NCI-H1092 treated with DMSO at 0.1 percent for 48 hours (cell line): ENCODE results near the gene NBEA.
A peak's percentile ranks its signal among the peaks of the same experiment; 100 is the strongest.

Experiments
- DNase-seq: peaks from one replicate; lab custom pipeline; 2025; lab: John Stamatoyannopoulos, UW

The NBEA gene

DNA sequence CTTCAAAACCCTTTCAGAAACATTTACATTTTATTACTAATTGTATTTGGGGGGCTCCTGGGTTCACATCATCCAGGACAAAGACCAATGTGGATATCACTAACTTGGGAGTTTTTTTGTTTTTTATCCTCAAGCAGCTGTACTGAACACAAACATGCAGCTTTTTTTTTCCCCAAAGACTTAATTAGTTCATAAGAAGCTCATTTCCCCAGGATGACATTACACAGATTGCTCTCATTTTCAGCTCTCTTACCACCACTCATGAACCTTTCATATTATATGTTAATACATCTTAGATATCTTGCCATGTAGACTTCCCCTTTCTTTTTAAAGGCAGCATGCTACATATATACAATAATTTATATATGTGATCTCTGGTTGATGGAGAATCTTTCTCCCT, 653.1 kb downstream of the NBEA start:
- DNase-seq, result no peak

DNA sequence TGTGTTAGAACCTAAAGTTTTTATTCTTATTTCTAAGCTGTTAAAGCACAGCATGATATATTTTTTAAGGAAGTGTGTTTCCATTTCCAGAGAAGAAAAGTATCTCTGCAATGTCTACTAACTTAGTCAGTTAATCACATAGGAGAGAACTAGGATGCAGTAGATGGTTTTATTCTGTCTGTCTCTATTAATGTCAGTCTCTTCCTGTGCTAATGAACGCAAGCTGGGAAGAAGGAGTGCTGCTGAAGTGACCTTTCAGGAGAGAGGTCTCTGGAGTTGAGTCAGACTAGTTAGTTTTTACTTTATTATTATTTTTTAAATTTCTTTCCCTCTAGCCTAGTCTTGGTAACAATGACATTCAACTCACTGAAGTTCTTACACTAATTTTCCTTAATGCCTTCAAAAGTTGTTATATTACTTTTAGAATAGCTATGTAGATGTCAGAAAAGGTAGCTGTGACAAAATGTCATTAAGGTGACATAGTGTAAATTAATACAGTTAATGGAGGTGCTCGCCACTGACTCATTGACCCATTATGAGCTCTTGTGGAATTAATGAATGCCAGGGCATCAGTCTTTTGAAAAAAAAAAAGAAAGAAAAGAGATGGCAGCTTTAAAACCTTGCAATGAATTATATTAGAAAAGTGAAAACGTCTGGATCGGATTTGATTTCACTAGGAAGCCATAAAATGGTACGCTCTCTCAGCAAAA, 654.4 kb downstream of the NBEA start:
- DNase-seq, result no peak

DNA sequence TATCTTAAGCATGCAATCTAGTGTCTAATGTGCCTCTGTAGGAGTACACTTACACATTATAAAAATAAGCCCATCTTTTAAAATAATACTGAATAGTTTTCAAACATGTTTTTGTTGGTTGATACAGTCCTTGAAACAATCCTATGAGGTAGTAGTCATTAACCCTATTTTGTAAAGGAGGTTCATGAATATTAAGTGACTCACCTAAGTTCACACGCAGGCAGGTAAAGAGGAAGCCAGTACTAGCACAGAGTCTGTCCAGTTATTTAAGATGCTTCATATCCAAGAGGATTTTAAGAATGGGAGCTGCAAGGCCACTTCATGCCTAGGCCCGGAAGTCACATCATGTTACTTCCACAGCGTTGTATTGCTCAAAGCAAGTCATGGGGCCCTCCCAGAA, 655.4 kb downstream of the NBEA start:
- no peak for DNase-seq

DNA sequence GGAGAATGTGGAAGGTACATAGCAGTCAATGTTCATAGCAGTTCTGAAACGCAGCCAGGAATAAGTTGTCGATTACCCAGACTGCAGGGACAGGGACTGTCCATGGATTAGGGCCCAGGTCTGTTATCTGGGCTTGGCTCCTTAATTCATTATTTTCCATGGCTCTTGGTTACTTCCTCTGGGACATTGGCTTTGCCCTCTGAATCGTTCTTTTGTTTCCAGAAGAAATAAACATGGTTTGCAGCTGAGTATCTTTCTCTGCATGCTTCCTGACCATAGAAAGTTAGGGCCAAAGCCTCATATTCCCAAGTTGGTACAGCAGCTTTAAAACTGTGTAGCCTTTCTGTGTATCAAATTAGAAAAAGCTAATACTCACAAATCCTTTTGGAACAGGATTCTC, 656.2 kb downstream of the NBEA start:
- no peak for DNase-seq

DNA sequence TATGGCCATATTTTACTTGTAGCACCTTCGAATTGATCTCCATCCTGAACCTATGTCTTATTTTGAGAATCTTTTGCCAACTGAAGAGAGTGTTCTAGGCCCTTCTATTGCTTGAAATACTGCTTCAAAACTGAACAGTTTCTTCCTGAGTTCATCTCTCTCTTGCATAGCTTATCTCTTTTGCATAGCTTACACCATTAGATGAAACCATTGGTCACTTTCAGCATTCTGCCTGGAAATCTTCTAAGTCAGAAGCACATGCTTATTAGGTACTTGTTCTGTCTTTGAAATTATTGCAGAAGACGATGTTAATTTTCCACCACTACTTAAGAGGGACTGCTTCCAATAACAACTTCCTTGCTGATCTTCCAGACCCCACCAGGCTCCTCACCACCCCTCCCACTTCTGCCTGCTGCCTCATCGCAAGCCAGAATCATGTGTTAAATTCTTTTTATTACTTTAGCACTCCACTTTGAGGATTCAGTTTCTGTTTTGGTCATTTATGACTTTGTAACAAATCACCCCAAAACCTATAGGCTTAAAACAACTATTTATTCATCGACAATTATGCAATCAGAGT, 656.8 kb downstream of the NBEA start:
- no peak for DNase-seq

DNA sequence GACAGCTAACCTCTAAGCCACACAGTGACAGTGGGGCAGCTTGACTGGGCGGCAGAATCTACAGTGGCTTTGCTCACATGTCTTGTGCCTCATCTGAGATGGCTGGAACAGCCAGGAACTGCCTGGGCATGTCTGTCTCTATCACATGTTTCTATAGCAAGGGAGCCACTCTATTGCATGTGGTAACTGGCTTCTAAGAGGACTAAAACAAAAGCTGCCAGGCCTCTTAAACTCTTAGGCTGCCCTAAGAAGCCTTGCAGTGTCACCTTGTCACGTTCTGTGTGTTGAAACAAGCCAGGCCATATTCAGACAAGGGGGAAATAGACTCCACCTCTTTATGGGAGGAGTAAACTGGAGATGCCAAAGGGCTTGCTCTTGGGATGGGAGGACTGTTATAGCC, 657.3 kb downstream of the NBEA start:
- DNase-seq, result no peak

DNA sequence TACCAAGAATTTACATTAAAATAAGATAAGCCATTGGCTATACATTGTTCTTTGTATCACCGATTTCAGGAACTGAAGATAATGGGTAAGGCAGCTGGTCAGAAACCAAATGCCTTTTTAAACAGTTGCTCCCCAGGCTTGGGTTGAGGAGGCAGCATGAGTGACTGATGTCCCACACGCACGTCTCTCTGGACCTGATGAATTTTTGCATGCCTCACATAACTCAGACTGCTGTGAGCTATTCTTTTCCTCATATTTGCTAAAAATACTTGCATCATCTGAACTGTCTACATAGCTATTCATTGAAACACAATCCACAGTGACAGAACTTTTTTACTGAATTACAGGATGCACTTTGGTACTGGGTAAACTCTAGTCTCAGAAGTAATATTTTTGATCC, 658.1 kb downstream of the NBEA start:
- DNase-seq, result no peak

DNA sequence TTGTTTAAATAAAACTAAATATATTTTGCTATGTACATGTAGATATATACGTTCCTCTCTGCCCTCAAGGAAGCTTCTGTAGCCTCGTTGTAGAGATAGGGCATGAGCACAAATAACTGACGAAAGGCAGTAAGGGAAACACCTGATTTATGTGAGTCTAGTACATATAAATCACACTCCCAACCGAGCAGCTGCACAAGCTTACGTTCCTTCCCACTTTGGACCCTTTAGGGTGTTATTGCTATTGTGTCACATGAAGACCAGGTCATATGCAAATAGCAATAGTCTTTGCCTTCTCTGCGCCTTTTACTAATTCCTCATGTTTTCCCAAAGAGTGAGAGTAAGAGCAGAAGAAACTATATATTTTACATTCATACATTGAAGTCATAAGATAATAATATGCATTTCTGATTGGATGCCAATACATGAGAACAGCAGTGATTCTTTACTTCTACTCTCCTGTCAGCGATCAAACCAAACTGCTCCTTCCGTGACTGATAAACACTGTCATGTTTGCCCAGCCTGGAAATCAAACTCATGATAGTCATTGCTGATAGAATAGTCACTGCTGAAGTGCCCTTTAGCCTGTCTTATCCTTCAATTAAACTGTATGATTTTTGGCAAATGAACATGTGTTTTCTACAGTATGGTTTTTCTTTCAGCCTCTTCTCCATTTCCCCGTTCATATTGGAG, 661.7 kb downstream of the NBEA start:
- no peak for DNase-seq

DNA sequence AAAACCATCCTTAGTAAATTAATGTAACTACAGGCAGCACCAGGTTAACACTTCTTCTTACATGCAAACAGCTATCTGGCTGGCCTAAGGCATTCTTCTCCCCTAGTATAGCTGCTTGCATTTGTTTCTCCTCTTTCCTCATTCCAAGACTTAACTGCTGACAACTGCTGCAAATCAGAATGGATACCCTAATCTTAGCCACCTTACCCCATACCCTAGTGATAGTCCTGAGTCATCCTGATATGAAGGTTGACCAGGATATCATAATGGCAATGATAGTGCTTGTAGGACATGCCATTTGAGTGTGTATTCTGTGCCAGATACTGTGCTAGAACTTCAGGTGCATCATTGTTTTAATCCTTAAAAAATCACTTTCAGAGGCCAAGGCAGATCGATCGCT, 672.6 kb downstream of the NBEA start:
- DNase-seq, result no peak

DNA sequence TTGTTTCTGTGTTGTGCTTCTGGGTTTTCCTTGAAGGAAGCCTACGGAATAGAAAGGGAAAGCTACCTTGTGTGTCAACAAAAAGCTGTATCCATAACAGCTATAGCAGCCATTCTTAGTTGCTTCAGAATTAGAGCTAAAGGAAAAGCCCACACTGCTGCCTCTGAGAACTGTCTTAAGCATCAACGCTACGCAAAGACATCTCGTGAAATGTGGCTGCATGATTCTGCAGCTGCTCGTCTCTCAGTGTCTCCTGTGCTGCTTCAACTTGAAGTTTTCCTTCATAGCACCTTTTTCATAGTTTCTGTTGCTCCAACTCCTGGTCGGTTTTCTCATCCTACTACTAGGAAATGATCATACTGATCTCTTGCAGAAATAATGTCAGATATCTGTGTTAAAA, 675.4 kb downstream of the NBEA start:
- no peak for DNase-seq

DNA sequence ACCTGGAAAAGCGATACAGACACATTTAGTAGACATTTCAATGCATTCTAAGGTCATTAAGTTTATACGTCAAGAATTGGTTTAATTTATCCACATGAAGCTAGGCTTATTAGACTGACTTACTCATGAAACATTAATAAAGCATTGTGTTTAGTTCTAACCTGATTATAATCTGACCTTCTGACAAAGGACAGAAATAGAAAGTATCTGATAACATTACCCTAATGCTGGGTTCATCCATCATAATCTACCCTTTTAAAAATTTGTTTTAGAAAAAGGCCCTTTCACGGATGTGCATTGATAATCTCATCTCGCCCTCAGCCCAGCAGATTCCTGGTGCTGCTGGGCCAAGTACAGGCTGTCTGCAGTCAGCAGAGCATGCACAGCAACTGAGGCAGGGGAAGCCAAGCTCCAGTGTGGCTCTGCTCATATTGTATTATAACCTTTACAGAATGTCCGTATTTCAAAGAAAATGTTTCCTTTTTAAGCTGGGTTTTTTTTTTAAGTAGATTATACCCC, 676.6 kb downstream of the NBEA start:
- DNase-seq, result no peak

DNA sequence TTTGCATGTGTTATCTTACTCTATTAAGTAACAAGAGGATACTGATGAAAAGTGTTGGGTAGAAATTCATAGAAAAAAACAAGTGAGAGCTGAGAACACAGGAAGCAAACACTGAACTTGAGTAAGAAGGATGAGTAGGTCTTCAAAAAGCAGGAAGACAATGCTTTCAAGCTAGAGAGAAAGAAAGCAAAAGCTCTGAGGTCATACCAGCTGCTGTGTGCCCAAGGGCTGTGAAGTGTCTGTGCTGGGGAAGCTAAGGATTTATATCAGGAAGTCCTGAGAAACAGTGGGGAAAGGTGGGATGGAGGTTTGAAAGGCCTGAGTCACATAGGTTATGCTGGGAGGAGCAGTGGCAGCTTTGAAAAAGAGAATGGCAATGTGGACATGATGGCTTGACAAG, 679.9 kb downstream of the NBEA start:
- DNase-seq, result no peak

DNA sequence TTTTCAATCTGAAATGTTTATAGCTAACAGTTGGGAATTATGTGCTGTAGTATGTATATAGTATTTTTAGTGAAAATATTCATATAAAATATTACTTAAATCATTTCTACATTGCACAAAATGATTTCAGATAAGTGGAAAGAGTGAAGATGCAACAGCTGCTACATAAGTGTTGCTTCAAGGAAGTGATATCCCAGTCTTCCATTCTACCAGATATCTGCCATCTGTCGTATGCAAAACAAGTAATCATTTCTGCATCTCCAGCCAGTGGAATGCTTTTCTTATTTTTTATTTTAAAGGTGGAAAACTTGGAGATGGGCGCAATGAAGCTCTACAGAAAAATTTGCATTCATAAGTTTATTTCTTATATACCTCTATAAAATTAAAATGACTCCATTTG, 687.0 kb downstream of the NBEA start:
- DNase-seq, result no peak

DNA sequence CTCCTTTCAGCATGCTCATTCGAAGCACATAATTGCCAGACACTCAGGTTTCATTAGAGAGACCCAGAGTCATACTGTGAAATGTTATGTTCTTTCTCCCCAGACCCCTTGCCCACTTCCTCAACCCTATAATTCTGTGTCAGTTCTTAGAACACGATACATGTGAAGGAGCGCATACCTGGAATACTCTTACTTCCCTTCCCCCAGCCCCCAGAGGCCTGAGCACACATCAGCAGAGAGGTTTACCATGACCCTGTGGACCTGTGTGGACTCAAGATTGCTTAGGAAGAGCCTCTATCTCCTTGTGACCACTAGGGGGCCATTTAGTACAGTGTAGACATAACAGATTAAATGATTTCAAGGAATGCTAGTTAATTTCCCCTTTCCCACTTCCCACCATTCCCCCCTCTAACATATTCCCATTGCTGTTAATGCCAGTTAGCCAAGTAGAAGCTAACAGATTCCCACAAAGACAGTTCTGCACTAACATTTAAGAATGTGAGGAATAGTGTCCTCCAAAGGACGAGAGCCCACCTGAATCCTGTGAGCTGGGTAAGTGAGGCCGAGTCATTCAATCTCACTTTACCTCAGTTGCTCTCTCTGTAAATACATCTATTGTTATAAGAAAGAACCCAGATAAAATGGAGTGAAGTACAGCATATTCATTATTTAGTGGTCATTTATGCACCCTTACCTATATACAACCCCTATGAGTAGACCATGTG, 688.6 kb downstream of the NBEA start:
- peak; percentile 16 for DNase-seq

DNA sequence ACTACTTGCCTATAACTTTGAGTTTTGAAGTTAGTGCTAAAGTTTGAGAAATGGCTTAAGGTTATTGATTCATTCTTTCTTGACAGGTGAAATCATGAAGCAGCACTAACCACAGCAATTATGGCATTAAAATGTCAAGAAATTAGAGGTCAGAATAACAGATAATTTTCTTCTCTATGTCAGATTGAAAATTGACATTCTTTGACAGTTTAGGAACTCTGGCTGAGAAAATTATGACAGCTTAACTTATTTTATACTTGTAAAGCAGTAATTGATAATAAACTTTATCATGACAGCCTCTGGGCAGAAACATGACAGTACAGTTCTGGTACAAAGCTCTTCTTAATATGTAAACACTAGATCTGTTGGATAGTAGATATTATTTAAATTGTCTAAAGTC, 689.6 kb downstream of the NBEA start:
- DNase-seq, result no peak

DNA sequence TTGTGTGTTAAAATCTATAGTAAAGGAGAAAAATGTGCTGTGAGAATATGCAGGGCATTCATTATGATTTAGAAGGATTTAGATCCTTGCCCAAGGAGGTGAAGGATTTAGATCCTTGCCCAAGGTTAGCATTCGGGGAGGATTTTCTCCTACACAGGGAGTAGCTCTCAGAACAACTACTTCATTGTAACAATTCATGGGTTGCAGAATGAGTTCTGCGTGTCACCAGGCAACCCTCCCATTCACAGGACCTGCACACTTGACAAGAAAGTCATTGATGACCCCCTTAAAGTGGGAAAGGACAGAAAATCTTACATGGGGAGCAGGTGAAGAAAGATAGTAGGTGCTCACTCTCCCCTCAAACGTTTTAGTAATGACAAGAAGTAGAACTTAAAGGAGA, 701.6 kb downstream of the NBEA start:
- no peak for DNase-seq

DNA sequence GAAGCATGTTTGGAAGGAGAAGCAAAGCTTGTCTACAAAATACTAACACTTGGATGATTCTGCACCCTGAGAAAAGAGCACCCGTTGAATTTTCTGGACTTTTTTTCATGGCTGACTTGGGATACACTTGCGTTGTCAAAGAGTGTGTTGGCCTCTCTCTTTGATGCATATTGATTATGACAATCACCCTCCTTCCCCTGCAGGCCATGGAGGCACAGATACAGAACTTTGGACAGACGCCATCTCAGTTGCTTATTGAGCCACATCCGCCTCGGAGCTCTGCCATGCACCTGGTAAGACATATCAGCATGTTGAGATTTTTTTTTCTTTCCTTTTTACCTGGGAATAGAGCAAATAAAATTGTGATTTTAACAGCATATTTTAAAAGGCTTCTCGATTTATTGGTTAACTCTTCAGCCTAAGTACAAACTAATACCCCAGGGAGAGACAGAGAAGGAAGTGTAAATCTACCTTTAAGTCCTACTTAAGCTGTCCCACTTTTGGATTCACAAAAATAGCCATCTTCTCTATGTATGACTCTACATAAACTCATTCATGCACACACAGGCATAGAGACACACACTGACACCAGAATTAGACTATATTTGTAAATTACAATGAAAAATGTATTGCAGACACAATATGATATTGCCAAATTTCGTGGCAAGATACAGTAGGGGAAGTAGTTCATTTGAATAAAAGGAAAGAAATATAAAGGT, 704.1 kb downstream of the NBEA start:
- DNase-seq, result no peak

DNA sequence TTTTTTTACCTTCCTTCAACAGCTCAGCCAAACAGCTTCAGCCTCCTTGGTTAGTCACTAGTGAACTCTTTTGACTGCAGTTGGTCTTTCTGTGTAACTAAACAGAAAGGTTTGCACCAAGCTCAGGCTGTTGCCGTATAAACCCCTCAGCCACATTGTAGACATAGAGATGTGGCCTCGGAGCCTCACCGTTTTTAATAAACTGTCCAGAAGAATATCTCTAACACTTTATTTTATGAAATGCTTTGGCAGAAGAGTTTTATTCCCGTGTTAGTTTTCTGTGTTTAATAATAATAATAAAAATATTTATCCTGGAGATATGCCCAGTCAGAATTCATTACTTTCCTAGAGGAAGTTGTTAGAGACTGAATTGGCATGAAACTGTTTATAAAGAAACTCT, 706.1 kb downstream of the NBEA start:
- no peak for DNase-seq

DNA sequence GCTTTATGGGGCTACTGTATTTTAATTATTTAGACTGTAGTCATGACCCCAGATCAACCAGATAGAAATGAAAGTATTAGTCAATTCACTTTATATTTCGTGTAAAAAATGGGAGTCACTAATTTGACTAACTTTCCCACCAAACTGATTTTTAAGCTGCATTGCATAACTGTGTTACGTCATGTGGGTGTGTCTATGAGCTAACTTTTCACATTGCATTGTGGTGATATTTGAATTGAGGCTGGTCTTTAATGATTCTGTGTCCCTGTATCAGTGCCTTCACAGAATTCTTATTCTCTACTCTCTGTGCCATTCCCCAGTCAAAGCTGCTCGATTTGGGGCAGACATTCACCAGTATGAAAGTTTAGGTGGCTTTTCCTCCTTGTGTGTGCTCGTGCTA, 707.1 kb downstream of the NBEA start:
- DNase-seq, result no peak

DNA sequence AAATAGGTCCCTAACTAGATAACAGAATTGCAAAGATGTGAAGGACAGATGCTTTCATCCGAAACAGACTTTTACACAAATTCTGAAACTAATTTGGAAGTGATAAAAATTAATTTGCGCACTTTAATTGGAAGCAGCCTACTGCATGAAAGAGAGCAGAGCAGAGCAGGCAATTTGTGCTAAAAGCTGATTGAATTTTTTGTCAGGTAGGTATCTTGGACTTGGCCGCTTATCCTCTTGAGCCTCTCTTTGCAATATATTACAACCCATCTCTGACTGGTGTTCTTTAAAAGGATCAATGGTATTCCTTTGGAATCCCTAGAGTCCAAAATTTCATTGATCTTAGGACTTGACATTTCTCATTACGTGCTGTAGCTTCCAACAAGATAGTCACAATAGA, 717.7 kb downstream of the NBEA start:
- no peak for DNase-seq

DNA sequence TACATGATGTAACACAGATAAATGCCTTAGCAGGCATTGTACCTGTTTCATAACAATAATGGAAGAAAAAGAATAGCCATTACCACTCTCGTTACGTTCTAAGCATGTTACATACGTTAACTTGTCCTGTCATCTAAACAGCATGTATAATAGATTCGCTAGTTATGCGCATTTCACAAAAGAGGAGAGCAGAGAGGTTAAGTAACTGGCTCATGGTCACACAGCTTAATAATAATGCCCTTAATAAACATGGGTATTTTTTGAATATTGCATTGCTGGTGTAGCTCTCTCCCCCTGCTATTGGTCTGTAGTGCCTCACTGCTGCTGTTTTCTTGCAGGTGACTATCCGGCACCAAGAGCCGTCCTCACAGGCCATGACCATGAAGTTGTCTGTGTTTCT, 722.7 kb downstream of the NBEA start:
- DNase-seq, result no peak

DNA sequence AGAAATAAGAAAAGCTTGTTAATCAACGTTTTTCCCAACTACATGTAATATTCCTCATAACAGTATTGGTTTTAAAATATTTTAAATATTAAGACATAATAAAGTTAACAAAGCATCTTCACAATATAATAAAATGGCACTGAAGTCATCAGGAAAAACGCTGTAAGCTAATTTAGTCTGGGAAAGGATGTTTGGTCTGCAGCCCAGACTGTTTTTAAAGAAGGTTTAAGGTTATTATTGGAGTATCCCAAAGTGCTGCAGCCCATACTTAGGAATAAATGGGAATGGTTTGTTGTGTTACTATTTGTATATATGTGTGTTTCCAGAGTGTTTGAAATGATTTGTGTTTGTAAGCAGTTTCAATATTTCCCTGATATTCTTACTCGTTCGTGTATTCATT, 727.3 kb downstream of the NBEA start:
- DNase-seq, result no peak
